Suppressor macrophage (primary cell): ENCODE data around the gene ZNF668.

Experiments
- DNase-seq, 4 experiments: peaks; one replicate each; pipeline ENCODE4 v3.0.0-alpha.2; 2020 to 2022

The ZNF668 gene

GRCh38 chr16:31081428-31082351 lies 7.7 kb upstream of the ZNF668 start:
- peak; percentile 20 to 48 (median 48) for DNase-seq

GRCh38 chr16:31080756-31081419 lies 6.8 kb upstream of the ZNF668 start:
- no peak for DNase-seq

DNA sequence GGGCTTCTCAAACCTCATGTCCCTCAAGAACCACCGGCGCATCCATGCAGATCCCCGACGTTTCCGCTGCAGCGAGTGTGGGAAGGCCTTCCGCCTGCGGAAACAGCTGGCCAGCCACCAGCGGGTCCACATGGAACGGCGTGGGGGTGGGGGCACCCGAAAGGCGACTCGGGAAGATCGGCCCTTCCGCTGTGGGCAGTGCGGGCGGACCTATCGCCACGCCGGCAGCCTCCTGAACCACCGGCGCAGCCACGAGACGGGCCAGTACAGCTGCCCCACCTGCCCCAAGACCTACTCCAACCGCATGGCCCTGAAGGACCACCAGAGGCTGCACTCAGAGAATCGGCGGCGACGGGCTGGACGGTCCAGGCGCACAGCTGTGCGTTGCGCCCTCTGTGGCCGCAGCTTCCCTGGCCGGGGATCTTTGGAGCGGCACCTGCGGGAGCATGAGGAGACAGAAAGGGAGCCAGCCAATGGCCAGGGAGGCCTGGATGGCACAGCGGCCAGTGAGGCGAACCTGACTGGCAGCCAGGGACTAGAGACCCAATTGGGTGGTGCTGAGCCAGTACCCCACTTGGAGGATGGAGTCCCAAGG lies 6.1 kb upstream of the ZNF668 start:
- DNase-seq: no peak

DNA sequence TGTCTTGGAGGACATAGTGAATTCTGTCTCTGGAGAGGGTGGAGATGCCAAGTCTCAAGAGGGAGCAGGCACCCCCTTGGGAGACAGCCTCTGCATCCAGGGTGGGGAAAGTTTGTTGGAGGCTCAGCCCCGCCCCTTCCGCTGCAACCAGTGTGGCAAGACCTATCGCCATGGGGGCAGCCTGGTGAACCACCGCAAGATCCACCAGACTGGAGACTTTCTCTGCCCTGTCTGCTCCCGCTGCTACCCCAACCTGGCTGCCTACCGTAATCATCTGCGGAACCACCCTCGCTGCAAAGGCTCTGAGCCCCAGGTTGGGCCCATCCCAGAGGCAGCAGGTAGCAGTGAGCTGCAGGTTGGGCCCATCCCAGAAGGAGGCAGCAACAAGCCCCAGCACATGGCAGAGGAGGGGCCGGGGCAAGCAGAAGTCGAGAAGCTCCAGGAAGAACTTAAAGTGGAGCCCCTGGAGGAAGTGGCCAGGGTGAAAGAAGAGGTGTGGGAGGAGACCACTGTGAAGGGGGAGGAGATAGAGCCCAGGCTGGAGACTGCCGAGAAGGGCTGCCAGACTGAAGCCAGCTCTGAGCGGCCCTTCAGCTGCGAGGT lies 5.4 kb upstream of the ZNF668 start:
- DNase-seq: peak; percentile 26 to 58 (median 56)

DNA sequence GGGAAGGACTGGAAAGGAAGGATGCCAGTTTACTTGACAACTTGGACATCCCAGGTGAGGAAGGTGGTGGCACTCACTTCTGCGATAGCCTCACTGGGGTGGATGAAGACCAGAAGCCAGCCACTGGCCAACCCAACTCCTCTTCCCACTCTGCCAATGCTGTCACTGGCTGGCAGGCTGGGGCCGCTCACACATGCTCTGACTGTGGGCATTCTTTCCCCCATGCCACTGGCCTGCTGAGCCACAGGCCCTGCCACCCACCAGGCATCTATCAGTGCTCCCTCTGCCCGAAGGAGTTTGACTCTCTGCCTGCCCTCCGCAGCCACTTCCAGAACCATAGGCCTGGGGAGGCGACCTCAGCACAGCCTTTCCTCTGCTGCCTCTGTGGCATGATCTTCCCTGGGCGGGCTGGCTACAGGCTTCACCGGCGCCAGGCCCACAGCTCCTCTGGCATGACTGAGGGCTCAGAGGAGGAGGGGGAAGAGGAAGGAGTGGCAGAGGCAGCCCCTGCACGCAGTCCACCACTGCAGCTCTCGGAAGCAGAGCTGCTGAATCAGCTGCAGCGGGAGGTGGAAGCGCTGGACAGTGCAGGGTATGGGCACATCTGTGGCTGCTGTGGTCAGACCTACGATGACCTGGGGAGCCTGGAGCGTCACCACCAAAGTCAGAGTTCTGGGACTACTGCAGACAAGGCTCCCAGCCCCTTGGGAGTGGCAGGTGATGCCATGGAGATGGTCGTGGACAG lies 4.7 kb upstream of the ZNF668 start:
- no peak for DNase-seq

GRCh38 chr16:31077592-31078396 lies 3.8 kb upstream of the ZNF668 start:
- DNase-seq: no peak

- DNase-seq: no peak
These were observed 3.0 kb upstream of the ZNF668 start for GRCh38 chr16:31077024-31077423.

DNA sequence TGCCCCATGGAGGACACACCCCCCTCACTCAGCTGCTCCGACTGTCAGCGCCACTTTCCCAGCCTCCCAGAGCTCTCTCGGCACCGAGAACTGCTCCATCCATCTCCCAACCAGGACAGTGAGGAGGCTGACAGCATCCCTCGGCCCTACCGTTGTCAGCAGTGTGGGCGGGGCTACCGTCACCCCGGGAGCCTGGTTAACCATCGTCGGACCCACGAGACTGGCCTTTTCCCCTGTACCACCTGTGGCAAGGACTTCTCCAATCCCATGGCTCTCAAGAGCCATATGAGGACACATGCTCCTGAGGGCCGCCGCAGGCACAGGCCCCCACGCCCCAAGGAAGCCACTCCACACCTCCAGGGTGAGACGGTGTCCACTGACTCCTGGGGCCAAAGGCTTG lies 2.3 kb upstream of the ZNF668 start:
- DNase-seq: no peak

GRCh38 chr16:31074814-31075183 lies 759 bp upstream of the ZNF668 start:
- peak in 2 of 4 experiments; percentile 21 to 28 for DNase-seq

DNA sequence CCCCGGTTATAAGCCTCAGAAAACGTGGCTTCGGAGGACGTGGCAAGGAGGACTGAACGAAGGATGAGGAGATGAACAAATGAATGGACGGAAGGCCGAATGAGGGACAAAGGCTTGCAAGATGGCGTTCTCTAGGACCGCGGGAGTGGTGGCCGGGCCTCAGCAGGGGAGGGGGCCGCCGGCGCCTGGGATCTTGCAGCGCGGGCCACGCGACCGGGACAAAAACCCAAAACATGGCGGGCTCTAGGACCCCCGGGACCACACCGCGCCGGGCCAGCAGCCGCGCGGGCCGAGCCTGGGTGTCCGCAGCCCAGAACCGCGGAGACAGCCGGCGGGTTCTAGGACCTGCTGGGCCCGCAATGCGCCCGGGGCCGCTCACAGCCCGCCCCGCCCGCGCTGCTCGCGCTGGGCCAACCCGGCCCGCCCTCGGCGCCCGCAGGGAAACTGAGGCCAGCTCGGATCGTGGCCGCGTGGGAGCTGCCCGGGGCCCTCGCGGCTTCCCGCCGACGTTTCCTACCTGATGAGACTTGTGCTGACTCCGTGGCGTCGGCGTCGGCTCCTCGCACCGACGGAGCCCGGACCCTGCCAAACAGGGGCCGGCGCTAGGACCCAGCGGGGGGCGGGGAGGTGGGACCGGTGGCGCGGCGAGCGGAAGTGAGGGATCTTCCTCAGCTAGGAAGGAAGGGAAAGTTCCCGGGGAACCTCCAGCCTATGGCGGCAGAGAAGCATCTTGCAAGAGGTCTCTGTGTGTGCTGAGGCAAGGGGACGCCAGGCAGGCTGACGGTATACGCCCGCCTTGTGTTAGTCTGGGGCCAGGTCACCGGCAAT lies 684 bp downstream of the ZNF668 start:
- peak; percentile 92 to 97 (median 96) for DNase-seq

- peak in 3 of 4 experiments; percentile 44 to 50 (median 48) for DNase-seq
These were observed 1.4 kb downstream of the ZNF668 start for GRCh38 chr16:31072540-31073141.

DNA sequence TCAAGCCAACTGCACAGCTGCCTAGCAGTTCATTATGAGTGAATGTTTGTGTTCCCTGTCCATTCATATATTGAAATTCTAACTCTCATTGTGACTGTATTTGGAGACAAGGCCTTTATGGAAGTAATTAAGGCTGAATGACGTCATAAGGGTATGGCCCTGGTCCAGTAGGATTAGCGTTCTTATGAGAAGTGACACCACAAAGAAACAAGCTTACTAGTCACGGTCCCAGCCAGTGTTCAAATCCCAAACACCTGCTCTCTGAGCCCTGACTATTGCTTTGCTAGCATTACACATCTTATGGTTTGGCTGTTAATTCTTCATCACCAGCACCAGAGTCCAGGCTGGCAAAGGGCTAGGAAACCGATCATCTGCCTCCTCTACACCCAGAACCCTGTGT lies 2.2 kb downstream of the ZNF668 start:
- DNase-seq: peak; percentile 23 to 59 (median 38)

DNA sequence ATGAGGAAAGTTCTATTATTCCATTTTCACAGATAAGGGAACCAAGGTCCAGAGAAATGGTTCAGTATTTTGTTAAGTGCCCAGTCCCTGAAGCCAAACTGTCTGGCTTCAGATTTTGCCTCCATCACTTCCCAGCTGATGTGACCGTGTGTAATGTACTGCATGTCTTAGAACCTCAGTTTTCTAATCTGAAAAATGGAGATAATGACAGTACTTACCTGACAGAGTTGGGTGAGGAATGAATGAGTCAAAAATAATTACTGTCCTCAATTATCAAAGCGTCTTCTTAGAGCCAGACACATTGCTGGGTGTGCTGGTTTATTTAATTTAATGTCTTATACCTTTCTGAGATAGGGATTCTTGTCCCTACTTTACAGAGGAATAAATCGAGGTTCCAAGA lies 6.7 kb downstream of the ZNF668 start:
- DNase-seq: no peak

DNA sequence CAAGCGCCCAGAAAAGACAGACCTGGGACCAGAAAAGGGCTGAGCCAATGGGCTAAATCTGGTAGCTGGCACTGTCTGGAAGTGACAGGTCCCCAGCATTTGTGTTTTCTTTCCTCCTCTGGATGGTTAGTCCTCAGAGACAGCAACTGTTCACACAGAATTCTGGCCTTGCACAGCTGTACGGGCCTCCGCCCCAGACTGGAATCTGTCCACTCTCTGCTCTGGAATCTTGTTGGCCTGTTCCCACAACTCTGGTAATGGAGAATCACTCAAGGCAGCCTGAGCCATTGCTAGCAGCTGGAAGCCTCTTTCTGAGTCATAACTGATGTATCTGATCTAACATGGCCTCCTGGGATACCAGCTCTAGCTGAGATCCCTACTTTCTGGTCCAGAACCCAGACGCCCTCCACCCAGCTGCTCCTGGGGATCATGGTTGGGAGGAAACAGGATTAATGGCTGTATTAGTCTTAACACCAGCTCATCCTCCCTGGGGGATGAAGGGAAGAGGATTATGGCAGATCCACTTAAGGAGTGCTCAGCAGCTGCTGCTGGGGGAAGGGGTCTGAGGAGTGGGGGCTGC lies 9.1 kb downstream of the ZNF668 start:
- DNase-seq: no peak

DNA sequence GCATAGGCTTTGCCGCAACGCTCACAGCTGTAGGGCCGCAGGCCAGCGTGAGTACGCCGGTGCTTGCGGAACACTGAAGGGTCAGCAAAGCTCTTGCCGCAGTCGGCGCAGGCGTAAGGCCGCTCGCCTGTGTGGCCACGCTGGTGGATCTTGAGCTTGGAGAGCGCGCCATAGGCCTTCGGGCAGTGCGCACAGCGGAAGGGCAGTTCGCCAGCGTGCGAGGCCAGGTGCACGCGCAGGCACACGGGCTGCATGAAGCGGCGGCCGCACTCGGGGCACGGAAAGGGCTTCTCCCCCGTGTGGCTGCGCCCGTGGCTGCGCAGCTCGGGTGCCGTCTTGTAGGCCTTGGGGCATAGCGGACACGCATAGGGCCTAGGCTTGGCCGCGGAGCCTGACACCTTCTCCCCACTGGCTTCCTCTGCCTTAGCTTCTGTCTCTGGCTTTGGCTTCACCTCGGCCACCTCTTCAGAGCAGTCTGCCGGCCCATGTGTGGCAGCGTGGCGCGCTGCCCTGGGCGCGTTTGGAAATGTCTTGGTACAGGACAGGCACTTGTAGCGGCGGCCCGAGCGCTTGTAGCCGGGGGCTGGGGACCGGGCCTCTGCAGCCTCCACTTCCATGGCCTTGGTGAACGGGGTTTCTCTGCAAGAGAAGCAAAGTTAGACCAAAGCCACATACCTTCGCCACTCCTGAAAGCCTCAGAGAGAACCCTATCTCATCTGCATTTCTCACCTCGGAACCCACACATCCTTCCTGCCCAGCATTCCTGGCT lies 10.0 kb downstream of the ZNF668 start:
- DNase-seq: no peak

DNA sequence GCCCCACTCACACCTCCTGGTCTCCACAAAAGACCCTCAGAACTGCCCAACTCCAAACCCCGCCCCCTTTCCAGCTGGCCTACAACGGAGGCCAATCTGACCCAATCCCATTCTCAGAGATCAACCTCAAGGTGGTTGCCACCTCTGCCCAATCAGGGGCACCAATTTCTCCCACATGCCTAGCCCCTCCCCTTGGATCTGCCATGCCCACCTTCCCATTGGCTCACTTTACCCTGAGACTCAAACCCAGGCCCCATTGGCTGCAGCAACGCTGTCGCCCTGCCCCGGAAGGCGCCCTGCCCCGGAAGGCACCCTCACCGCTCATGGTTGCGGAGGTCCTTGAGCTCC lies 10.6 kb downstream of the ZNF668 start:
- no peak for DNase-seq

DNA sequence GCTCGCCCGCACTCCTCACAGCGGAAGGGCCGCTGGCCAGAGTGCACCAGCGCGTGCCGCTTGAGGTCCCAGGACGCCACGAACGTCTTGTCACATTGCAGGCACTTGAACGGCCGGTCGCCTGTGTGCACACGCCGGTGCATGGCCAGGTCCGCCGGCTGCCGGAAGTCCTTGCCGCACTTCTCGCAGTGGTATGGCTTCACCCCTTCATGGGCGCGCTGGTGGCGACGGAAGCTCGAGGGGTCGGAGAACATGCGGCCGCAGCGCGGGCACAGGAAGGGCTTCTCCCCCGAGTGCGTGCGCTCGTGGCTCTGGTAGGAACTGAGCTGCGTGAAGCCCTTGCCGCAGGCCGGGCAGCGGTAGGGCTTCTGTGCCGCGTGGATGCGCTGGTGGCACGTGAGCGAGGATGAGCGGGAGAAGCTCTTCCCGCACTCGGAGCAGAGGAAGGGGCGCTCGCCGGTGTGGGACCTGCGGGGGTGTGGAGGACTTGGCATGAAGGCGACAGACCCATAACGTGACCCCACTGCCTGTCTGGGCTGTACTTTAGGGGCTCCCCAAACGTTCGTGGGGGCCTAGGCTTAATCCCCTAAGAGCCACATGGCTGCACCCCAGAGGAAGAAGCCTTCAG lies 12.1 kb downstream of the ZNF668 start:
- no peak for DNase-seq

DNA sequence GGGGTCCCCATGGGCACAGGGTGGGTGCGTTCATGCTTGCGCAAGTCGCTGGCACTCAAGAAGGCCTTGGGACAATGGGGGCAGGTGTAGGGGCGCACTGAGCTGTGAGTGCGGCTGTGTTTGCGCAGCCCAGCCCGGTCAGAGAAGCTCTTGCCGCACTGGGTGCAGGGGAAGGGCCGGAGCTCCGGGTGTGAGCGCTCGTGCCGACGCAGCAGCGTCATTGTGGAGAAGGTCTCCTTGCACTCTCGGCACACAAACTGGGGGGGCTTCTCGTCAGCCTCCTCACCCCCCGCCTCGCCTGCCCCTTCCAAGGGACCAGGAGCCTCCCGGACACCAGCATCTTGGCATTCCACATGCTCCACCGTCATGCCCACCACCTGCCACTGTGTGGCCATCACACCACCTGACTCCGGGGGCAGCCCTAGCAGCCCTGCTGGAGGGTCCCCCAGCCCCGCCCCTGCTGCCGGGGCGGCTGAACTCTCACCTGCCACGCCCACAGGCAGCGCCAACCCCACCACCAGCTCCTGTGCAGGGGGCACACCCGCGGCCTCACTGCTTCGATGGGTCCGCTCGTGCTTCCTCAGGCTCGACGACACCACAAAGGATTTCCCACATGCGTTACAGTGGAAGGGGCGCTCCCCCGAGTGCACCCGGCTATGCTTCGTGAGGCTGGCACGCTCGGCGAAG lies 12.8 kb downstream of the ZNF668 start:
- DNase-seq: no peak
